HepG2 (cell line): ENCODE results near the gene PPOX. TPM values are rescaled to one million over a fixed set of nuclear protein-coding genes. Genes with fewer than 3 reads are reported as not detected.
A peak's percentile ranks its signal among the peaks of the same experiment; 100 is the strongest.

Experiments used
- CCAR2 ChIP-seq: fragments of 200-400 bp; formaldehyde crosslinking; optimal IDR thresholded peaks from 2 replicates; pipeline ENCODE3; 2018; ENCODE audit warnings: low read depth, mild to moderate bottlenecking, low read length, moderate library complexity
- DMTF1 ChIP-seq: sonication (generic); formaldehyde crosslinking; IDR thresholded peaks from 2 replicates; pipeline ENCODE4 v1.4.0; 2020; ENCODE audit warnings: mild to moderate bottlenecking, missing genetic modification reagents
- DNMT1 ChIP-seq: sonication (generic); formaldehyde crosslinking; IDR thresholded peaks from 2 replicates; pipeline ENCODE4 v1.5.1; 2020; ENCODE audit warnings: mild to moderate bottlenecking, missing genetic modification reagents
- ELF3 ChIP-seq: IDR thresholded peaks from 2 replicates; pipeline ENCODE4 v1.6.1; 2016; ENCODE audit warnings: missing genetic modification reagents, missing compliant biosample characterization
- HNRNPL ChIP-seq: fragments of 200-400 bp; formaldehyde crosslinking; IDR thresholded peaks from 2 replicates; pipeline ENCODE4 v1.6.1; 2017; ENCODE audit warnings: mild to moderate bottlenecking, low read depth, low read length
- KIAA2018 ChIP-seq: sonication (generic); formaldehyde crosslinking; IDR thresholded peaks from 2 replicates; pipeline ENCODE4 v1.5.0; 2020; ENCODE audit warnings: mild to moderate bottlenecking, missing genetic modification reagents, borderline replicate concordance
- SSRP1 ChIP-seq: IDR thresholded peaks from 2 replicates; pipeline ENCODE4 v1.6.1; 2016; ENCODE audit warnings: control low read depth
- ZNF124 ChIP-seq: sonication (generic); formaldehyde crosslinking; IDR thresholded peaks from 2 replicates; pipeline ENCODE4 v1.4.0; 2020; ENCODE audit warnings: missing genetic modification reagents
- ZNF142 ChIP-seq: sonication (generic); formaldehyde crosslinking; IDR thresholded peaks from 2 replicates; pipeline ENCODE4 v1.4.0; 2020; ENCODE audit warnings: missing genetic modification reagents
- ZNF569 ChIP-seq: sonication (generic); formaldehyde crosslinking; IDR thresholded peaks from 2 replicates; pipeline ENCODE4 v1.5.0; 2020; ENCODE audit warnings: mild to moderate bottlenecking, missing genetic modification reagents, moderate library complexity, borderline replicate concordance
- ZNF709 ChIP-seq: sonication (generic); formaldehyde crosslinking; IDR thresholded peaks from 2 replicates; pipeline ENCODE4 v1.5.0; 2020; ENCODE audit warnings: mild to moderate bottlenecking, missing genetic modification reagents
- polyA plus RNA-seq, 8 experiments: library from polyadenylated mRNA; depleted of rRNA in 3 of 8; stranded (reverse) in 7 of 8; unstranded in 1 of 8; fragments of >200 nt; fragmentation: Illumina TruSeq in 4 of 8; extraction: Trizol in 4 of 8; gene quantifications; 2 replicates each; pipeline versions ENCODE4 v1.2.1 to v1.2.3, GENCODE V29; 2011 to 2016; ENCODE audit warnings: low read depth in 4 of 8, missing spikeins in 1 of 8, mixed read lengths in 1 of 8; ENCODE audit not compliant: insufficient read depth in 1 of 8
- total RNA-seq, 5 experiments: library from RNA; depleted of rRNA; stranded (reverse); fragments of >200 nt; fragmentation: Illumina TruSeq; extraction: Trizol; gene quantifications; 2 replicates each; pipeline ENCODE4 v1.2.3, GENCODE V29; 2016; ENCODE audit warnings: low read depth in 1 of 5

Gene PPOX
- total and polyA plus RNA-seq, 2 of the 13 experiments (the other 11 are each of a cell fraction or from before 2014, with no cell fraction given), result 15.5 to 27.7 TPM

- TF ChIP-seq ZNF142 (CRISPR knock-in tag) (no peak; the same call in 1 of the 2 replicates), CCAR2 (no peak), DMTF1 (CRISPR knock-in tag) (no peak), ELF3 (CRISPR knock-in tag) (no peak; the same call in 1 of the 2 replicates), ZNF569 (CRISPR knock-in tag) (no peak), SSRP1 (peak; percentile 72; the same call in 1 of the 2 replicates), DNMT1 (CRISPR knock-in tag) (no peak), HNRNPL (no peak), KIAA2018 (CRISPR knock-in tag) (no peak), ZNF124 (CRISPR knock-in tag) (no peak), ZNF709 (peak; percentile 62; the same call in 1 of the 2 replicates)
Observed at GRCh38 chr1:161219078-161219892, 53.1 kb downstream of the PPOX start (continued).
